ENCODE data around the gene BRSK2. TPM values are rescaled to one million over a fixed set of nuclear protein-coding genes. Genes with fewer than 3 reads are reported as not detected.

BRSK2 gene
- total and polyA plus RNA-seq, 2 of the 4 experiments (the other 2 are of a cell fraction): 0.18 to 0.62 TPM

- DNase-seq: no peak
- Histone ChIP-seq H3K4ac (ENCODE audit: low read depth, low read length) (no peak overlapping the region), H2BK5ac (ENCODE audit: low read depth, low read length, poor library complexity, severe bottlenecking) (no peak overlapping the region), H2AK9ac (replicated peaks; ENCODE audit: low read depth, low read length, poor library complexity) (no peak overlapping the region), H2BK20ac (ENCODE audit: low read depth, low read length) (no peak overlapping the region), H4K91ac (ENCODE audit: insufficient read depth, low read depth, low read length) (no peak overlapping the region), H3K18ac (ENCODE audit: low read depth, low read length) (no peak overlapping the region), H3K79me1 (ENCODE audit: low read depth in 1 of 2, low read length in 2 of 2) (no peaks in the 10 kb centered on the region), H3K27ac (ENCODE audit: insufficient read depth, low read length) (no peak overlapping the region), H4K5ac (ENCODE audit: low read depth, low read length) (no peak overlapping the region), H2BK15ac (ENCODE audit: low read depth, low read length) (no peak overlapping the region), H3K9ac (ENCODE audit: low read depth, low read length) (no peak overlapping the region), H2BK120ac (ENCODE audit: low read depth, low read length) (no peak overlapping the region), H3K14ac (replicated peaks; ENCODE audit: low read depth, low read length) (no peak overlapping the region), H3K4me1 (ENCODE audit: control insufficient read depth, insufficient read depth, low read length) (peaks cover 6% of the 10 kb centered on the region), H3K36me3 (ENCODE audit: control insufficient read depth, insufficient read depth, low read length) (no peaks in the 10 kb centered on the region), H3K9me1 (ENCODE audit: insufficient read depth, low read length) (peaks cover 3% of the 10 kb centered on the region), H3K56ac (ENCODE audit: extremely low read depth, insufficient read depth, low read length) (no peak overlapping the region), H3K27me3 (ENCODE audit: control insufficient read depth, insufficient read depth, low read length) (peaks cover 5% of the 10 kb centered on the region; the same call in 1 of the 2 replicates), H4K8ac (ENCODE audit: low read depth in 2 of 2, low read length in 2 of 2) (no peak overlapping the region), H2AK5ac (ENCODE audit: low read depth, low read length) (no peak overlapping the region), H4K20me1 (ENCODE audit: insufficient read depth, low read length) (no peaks in the 10 kb centered on the region), H2AFZ (replicated peaks; ENCODE audit: low read length, poor library complexity) (no peak overlapping the region), H3K4me3 (ENCODE audit: insufficient read depth, low read depth, low read length) (no peak overlapping the region), H3K9me3 (ENCODE audit: control insufficient read depth, insufficient read depth, low read length) (peaks cover 26% of the 10 kb centered on the region), H3K23ac (ENCODE audit: low read depth, low read length) (no peak overlapping the region), H3K4me2 (ENCODE audit: low read depth, low read length) (no peak overlapping the region)
- intact Hi-C loops (cut with micrococcal nuclease) (no loop called here), in situ Hi-C loops (cut with MboI; ENCODE audit: low sequenced_read_pairs) (no loop called here), dilution Hi-C loops (cut with HindIII; ENCODE audit: low sequenced_read_pairs, unreplicated experiment) (no loop called here)
- ChIA-PET CTCF (no interaction called here), POLR2A (ENCODE audit: unreplicated experiment) (no interaction called here)
- ATAC-seq (ENCODE audit: low read depth): no peak
- WGBS, 2 experiments (ENCODE audit: extremely low coverage in 2 of 2, insufficient read length in 1 of 2): 53% methylated on average over 11 of the region's 16 CpGs; no CpG with 5 or more reads in 1 of the 2 experiments
- BruUV-seq (replicated peaks): no TSS peak
- no peak for TF ChIP-seq CHD1 (IDR thresholded peaks at IDR 0.05; ENCODE audit: low read depth, low read length)
Measured at GRCh38 chr11:1368966-1369365, 20.8 kb upstream of the BRSK2 start.

Measured in IMR-90 (cell line).